Progenitor cell of endocrine pancreas (in vitro differentiated cells): ENCODE results near the gene PPFIA1. TPM values are rescaled to one million over a fixed set of nuclear protein-coding genes. Genes with fewer than 3 reads are reported as not detected.
A peak's percentile ranks its signal among the peaks of the same experiment; 100 is the strongest.

Experiments used
- DNase-seq: peaks from one replicate; pipeline ENCODE4 v3.0.0; 2021; ENCODE audit warnings: low spot score; ENCODE audit not compliant: unreplicated experiment
- H3K27ac Mint-ChIP-seq: 2 replicates; pipeline ENCODE4 v1.8.0; 2021; ENCODE audit warnings: mild to moderate bottlenecking, moderate library complexity, mixed read lengths
- H3K27me3 Mint-ChIP-seq: 2 replicates; pipeline ENCODE4 v1.8.0; 2021; ENCODE audit warnings: mixed read lengths
- H3K36me3 Mint-ChIP-seq: 2 replicates; pipeline ENCODE4 v1.8.0; 2022; ENCODE audit warnings: mixed read lengths; ENCODE audit not compliant: insufficient read depth
- H3K4me1 Mint-ChIP-seq: 2 replicates; pipeline ENCODE4 v1.8.0; 2021; ENCODE audit warnings: low read depth, mixed read lengths
- H3K4me3 Mint-ChIP-seq: 2 replicates; pipeline ENCODE4 v1.8.0; 2021; ENCODE audit warnings: low read depth, mild to moderate bottlenecking, moderate library complexity, mixed read lengths
- H3K9me3 Mint-ChIP-seq: 2 replicates; pipeline ENCODE4 v1.8.0; 2021; ENCODE audit warnings: low read depth, mixed read lengths
- CTCF ChIP-seq: fragments of 200-600 bp; sonication (generic); IDR thresholded peaks from one replicate; pipeline ENCODE4 v1.5.0; 2021; ENCODE audit warnings: antibody characterized with exemption, mild to moderate bottlenecking; ENCODE audit not compliant: unreplicated experiment
- total RNA-seq: library from RNA; stranded (reverse); gene quantifications from 2 replicates; pipeline ENCODE4 v1.2.1, GENCODE V29; 2021

The PPFIA1 gene
- total RNA-seq, 1 donor from 2014 or later = 70.8 TPM

- DNase-seq = no peak
- no peaks in the 10 kb centered on the region for H3K4me1 Mint-ChIP-seq
- no peak for TF ChIP-seq CTCF
- peaks cover 22% of the 10 kb centered on the region for H3K36me3 Mint-ChIP-seq
- H3K4me3 Mint-ChIP-seq = no peak overlapping the region
- H3K27ac Mint-ChIP-seq = no peak overlapping the region
- H3K27me3 Mint-ChIP-seq = no peaks in the 10 kb centered on the region
- no peaks in the 10 kb centered on the region for H3K9me3 Mint-ChIP-seq
These were observed 89.1 kb downstream of the PPFIA1 start for GRCh38 chr11:70359451-70360205.

- no peak overlapping the region for H3K4me3 Mint-ChIP-seq
- H3K27me3 Mint-ChIP-seq = no peaks in the 10 kb centered on the region
- TF ChIP-seq CTCF = no peak
- no peak for DNase-seq
- no peaks in the 10 kb centered on the region for H3K4me1 Mint-ChIP-seq
- no peak overlapping the region for H3K27ac Mint-ChIP-seq
- no peaks in the 10 kb centered on the region for H3K9me3 Mint-ChIP-seq
- peaks cover 23% of the 10 kb centered on the region for H3K36me3 Mint-ChIP-seq
These were observed 89.7 kb downstream of the PPFIA1 start for GRCh38 chr11:70360211-70360610.

- no peaks in the 10 kb centered on the region for H3K27me3 Mint-ChIP-seq
- no peak overlapping the region for H3K27ac Mint-ChIP-seq
- no peaks in the 10 kb centered on the region for H3K9me3 Mint-ChIP-seq
- H3K4me3 Mint-ChIP-seq = no peak overlapping the region
- TF ChIP-seq CTCF = no peak
- peaks cover 24% of the 10 kb centered on the region for H3K36me3 Mint-ChIP-seq
- no peaks in the 10 kb centered on the region for H3K4me1 Mint-ChIP-seq
- DNase-seq = no peak
These were observed 93.7 kb downstream of the PPFIA1 start for GRCh38 chr11:70364178-70364577.

GRCh38 chr11:70364745-70365543, 94.5 kb downstream of the PPFIA1 start:
- H3K27me3 Mint-ChIP-seq = no peaks in the 10 kb centered on the region
- TF ChIP-seq CTCF = no peak
- H3K9me3 Mint-ChIP-seq = peaks cover under 1% of the 10 kb centered on the region
- H3K4me1 Mint-ChIP-seq = no peaks in the 10 kb centered on the region
- peaks cover 31% of the 10 kb centered on the region for H3K36me3 Mint-ChIP-seq
- H3K27ac Mint-ChIP-seq = peak overlapping the region; percentile 30
- H3K4me3 Mint-ChIP-seq = no peak overlapping the region
- DNase-seq = no peak

- Mint-ChIP-seq H3K4me3 (no peak overlapping the region), H3K27ac (no peak overlapping the region), H3K4me1 (no peaks in the 10 kb centered on the region), H3K27me3 (no peaks in the 10 kb centered on the region), H3K36me3 (peaks cover 33% of the 10 kb centered on the region), H3K9me3 (peaks cover 3% of the 10 kb centered on the region)
- no peak for DNase-seq
- TF ChIP-seq CTCF = no peak
These were observed 95.0 kb downstream of the PPFIA1 start for GRCh38 chr11:70365544-70365927.
